ENCODE data around the gene ECE2. TPM values are rescaled to one million over a fixed set of nuclear protein-coding genes. Genes with fewer than 3 reads are reported as not detected.

Gene ECE2
- total RNA-seq, 6 experiments from 2014 or later, result not detected

- Mint-ChIP-seq H3K36me3 (ENCODE audit: low read depth) (peaks cover 82% of the 10 kb centered on the region), H3K4me1 (ENCODE audit: low read depth) (peaks cover 45% of the 10 kb centered on the region), H3K4me3 (no peak overlapping the region), H3K27ac (peak overlapping the region; percentile 33; the same call in 1 of the 2 replicates), H3K27me3 (ENCODE audit: insufficient read depth) (peaks cover 4% of the 10 kb centered on the region), H3K9me3 (no peaks in the 10 kb centered on the region)
- no peak for DNase-seq
- no peak for TF ChIP-seq CTCF (IDR thresholded peaks at IDR 0.05)
These were observed 50.0 kb downstream of the ECE2 start for GRCh38 chr3:184325715-184326369.

GRCh38 chr3:184327171-184327570, 51.3 kb downstream of the ECE2 start:
- H3K4me1 Mint-ChIP-seq (ENCODE audit: low read depth), result peaks cover 50% of the 10 kb centered on the region

DNA sequence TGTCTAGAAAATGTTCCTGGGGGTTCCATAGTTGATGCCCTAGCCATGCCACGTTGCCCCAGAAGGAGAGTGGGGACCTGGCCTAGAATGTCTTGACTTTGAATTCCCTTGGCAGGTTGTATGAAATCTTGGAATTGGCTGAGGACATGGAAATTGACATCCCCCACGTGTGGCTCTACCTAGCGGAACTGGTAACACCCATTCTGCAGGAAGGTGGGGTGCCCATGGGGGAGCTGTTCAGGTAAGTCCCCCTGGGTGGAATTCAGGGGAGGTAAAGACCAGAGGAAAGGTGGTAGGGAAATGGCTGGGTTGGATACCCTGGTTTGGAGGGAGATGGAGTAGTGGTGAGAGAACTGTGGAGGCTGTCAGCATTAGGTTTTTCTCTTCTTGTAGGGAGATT, 52.7 kb downstream of the ECE2 start:
- no peak for DNase-seq
- Mint-ChIP-seq H3K27ac (peak overlapping the region; percentile 57), H3K4me1 (ENCODE audit: low read depth) (peaks cover 64% of the 10 kb centered on the region), H3K27me3 (ENCODE audit: insufficient read depth) (peaks cover 15% of the 10 kb centered on the region), H3K9me3 (no peaks in the 10 kb centered on the region), H3K36me3 (ENCODE audit: low read depth) (peaks cover 88% of the 10 kb centered on the region), H3K4me3 (no peak overlapping the region)
- no peak for TF ChIP-seq CTCF (IDR thresholded peaks at IDR 0.05)

More at GRCh38 chr3:184327171-184327570, 51.3 kb downstream of the ECE2 start:
- peaks cover 88% of the 10 kb centered on the region for H3K36me3 Mint-ChIP-seq (ENCODE audit: low read depth)
- no peak for DNase-seq
- H3K9me3 Mint-ChIP-seq, result no peaks in the 10 kb centered on the region
- no peak for TF ChIP-seq CTCF (IDR thresholded peaks at IDR 0.05)
- no peak overlapping the region for H3K4me3 Mint-ChIP-seq
- H3K27me3 Mint-ChIP-seq (ENCODE audit: insufficient read depth), result peaks cover 7% of the 10 kb centered on the region
- peak overlapping the region; percentile 29 for H3K27ac Mint-ChIP-seq

- Mint-ChIP-seq H3K4me3 (peak overlapping the region; percentile 74), H3K36me3 (ENCODE audit: low read depth) (peaks cover 78% of the 10 kb centered on the region), H3K9me3 (no peaks in the 10 kb centered on the region), H3K4me1 (ENCODE audit: low read depth) (peaks cover 87% of the 10 kb centered on the region), H3K27me3 (ENCODE audit: insufficient read depth) (peaks cover 29% of the 10 kb centered on the region), H3K27ac (peak overlapping the region; percentile 97)
- DNase-seq, result peak; percentile 94
- TF ChIP-seq CTCF (IDR thresholded peaks at IDR 0.05), result no peak
These were observed 56.7 kb downstream of the ECE2 start for GRCh38 chr3:184332370-184333090.

DNA sequence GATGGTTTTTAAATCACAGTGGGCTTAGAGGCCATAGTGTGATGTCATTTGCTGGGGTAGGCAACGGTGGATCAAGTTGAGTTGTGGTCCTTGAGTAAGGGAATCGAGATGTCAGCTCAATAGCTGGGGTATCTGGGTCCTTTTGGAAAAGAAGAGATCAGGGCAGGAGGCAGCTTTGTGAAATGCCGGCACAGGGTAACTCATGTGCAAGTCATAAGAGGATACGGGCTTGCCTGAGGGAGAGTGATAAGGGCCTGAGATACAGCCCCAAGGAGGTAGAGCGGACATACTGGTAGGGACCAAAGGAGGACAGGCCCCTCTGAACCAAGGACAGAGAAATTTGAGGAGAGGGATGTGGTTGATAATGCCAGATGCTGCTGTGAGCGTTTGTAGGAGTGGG, 57.4 kb downstream of the ECE2 start:
- no peaks in the 10 kb centered on the region for H3K9me3 Mint-ChIP-seq
- TF ChIP-seq CTCF (IDR thresholded peaks at IDR 0.05), result no peak
- H3K4me3 Mint-ChIP-seq, result peak overlapping the region; percentile 74
- DNase-seq, result no peak
- H3K27ac Mint-ChIP-seq, result peak overlapping the region; percentile 97
- H3K27me3 Mint-ChIP-seq (ENCODE audit: insufficient read depth), result peaks cover 33% of the 10 kb centered on the region
- H3K36me3 Mint-ChIP-seq (ENCODE audit: low read depth), result peaks cover 78% of the 10 kb centered on the region
- H3K4me1 Mint-ChIP-seq (ENCODE audit: low read depth), result peaks cover 93% of the 10 kb centered on the region

Measured in HFFc6 (cell line).